GM13976 (cell line): ENCODE data around the gene PACS2.

Experiments used
- DNase-seq: peaks from one replicate; pipeline ENCODE4 v3.0.0; 2012; ENCODE audit warnings: low spot score
- in situ Hi-C: fragments of 300-500 bp; cut with MboI; formaldehyde crosslinking; loops from one replicate; pipeline ENCODE4 v1.12.0; 2022; ENCODE audit warnings: low sequenced_read_pairs, mixed read lengths, inconsistent platforms; ENCODE audit not compliant: unreplicated experiment
- TF ChIP-seq, protein P1 (sequence below): IDR thresholded peaks from 2 replicates; pipeline ENCODE4 v1.5.1; 2012; ENCODE audit warnings: borderline replicate concordance, mild to moderate bottlenecking; ENCODE audit not compliant: insufficient read depth; ENCODE audit errors: extremely low read depth, missing control alignments, control extremely low read depth

The PACS2 gene

DNA sequence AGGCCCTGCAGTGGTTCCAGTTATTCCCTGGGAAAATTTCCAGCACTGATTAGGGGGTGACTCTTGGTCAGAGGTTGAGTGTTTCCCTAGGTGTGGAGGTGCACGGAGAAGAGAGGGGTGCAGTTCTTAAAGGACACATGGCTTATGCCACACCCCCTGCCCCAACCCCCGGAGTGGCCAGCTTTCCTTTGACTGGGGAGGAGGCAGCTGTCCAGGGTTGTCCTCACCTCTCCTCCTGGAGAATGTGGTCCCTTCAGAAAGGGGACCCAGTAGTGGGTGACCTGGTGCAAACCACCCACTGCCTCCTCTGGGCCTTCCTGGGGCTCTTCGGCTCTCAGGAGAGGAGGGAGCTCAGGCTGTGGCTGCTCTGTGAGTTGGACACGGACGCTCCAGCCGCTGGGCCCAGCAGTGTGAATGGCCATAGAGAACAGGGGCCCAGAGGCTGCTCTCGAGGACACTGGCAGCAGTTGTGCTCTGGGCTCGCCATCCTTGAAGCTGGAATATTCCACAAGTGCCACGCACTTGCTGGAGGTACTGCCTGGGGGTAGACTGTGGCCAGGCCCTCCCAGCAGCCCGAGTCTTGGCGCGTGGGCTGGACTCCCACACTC, 13.6 kb downstream of the PACS2 start:
- no peak for DNase-seq
- in situ Hi-C loops = no loop called here
- TF ChIP-seq, protein P1, sequence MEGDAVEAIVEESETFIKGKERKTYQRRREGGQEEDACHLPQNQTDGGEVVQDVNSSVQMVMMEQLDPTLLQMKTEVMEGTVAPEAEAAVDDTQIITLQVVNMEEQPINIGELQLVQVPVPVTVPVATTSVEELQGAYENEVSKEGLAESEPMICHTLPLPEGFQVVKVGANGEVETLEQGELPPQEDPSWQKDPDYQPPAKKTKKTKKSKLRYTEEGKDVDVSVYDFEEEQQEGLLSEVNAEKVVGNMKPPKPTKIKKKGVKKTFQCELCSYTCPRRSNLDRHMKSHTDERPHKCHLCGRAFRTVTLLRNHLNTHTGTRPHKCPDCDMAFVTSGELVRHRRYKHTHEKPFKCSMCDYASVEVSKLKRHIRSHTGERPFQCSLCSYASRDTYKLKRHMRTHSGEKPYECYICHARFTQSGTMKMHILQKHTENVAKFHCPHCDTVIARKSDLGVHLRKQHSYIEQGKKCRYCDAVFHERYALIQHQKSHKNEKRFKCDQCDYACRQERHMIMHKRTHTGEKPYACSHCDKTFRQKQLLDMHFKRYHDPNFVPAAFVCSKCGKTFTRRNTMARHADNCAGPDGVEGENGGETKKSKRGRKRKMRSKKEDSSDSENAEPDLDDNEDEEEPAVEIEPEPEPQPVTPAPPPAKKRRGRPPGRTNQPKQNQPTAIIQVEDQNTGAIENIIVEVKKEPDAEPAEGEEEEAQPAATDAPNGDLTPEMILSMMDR = no peak

DNA sequence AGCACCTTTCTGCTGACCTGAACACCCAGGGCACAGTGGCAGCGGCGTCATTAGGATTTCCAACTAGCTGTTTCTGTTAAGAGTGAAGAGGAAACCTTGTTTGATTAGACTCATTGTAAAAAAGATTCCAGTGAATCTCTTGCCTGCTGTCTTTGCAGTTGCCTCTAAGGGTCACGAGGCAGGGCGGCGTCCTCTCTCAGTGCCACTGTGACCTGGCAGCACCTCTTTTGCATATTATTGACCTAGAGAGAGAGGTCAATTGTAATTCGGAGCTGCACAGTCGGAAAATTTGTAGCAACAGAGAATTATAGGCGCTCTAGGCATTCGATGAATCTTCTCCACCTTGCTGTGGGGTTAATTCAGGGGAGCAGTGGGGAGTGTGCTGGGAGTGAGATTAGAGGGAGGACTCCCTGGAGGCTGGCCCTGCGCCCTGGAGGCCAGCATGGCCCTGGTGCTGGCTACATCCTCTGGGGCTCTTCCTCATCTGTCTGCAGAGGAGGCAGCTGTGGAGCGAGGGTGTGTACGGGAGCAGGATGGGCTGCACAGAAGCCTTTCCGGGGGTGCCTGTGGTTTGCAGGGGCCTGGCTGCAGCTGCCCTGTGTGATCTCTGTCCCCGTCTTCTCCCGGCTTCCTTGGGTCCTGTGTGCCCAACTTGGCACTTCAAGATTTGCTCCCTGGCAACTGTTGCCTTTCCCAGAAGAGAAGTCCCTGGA, 14.3 kb downstream of the PACS2 start:
- TF ChIP-seq, protein P1 = no peak
- DNase-seq = no peak
- in situ Hi-C loops = no loop called here

DNA sequence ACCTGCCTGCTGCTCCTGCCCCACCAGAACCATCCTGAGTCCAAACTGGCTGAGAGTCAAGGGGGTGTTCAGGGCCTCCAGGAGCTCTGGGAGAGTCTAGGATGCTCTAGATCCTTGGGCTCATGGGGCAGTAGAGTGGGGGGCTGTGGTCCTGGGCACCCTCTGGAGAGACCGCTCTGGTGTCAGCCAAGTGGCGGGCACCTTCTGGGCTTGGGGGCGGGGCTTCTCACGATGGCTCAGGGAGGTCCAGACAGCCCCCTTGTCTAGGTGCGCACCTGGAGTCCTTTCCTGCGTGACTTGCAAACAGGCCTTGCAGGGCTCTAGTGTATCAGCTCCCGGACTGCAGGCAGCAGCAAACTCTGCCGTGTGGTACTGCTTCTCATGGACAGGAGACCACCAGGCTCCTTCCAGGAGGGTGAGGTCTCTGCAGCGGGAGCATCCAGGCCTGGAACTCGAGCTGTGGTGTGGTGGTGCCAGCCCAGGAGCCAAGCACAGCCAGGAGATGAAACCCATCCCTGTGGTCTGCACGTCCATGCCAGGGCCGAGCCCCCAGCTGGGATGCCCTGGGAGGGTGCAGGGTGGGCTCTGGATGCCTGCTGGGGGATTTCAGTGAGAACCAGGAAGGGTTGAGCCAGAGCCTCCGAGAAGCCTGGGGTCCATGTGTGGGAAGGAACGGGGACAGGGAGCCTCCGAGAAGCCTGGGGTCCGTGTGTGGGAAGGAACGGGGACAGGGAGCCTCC, 15.0 kb downstream of the PACS2 start:
- in situ Hi-C loops = no loop called here
- TF ChIP-seq, protein P1 = no peak
- no peak for DNase-seq

DNA sequence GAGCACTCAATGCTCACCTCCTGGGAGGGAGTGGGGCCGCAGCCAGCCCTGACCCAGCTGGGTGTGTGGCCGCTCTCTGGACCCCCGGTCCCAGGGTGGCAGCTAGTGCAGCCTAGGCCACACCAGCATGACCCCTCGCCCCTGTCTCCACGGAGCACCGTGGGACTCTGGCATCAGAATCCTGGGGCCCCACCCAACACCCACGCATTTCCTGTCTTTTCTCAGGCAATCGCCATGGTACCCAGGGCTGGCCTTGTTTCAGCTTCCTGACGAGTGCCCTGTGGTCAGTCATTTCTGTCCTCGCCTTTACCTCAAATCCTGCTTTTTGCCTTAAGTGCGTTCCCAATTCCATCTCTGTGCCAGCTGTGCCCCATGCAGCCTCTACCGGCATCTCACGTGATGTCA, 15.9 kb downstream of the PACS2 start:
- DNase-seq = no peak
- TF ChIP-seq, protein P1 = no peak
- in situ Hi-C loops = no loop called here

DNA sequence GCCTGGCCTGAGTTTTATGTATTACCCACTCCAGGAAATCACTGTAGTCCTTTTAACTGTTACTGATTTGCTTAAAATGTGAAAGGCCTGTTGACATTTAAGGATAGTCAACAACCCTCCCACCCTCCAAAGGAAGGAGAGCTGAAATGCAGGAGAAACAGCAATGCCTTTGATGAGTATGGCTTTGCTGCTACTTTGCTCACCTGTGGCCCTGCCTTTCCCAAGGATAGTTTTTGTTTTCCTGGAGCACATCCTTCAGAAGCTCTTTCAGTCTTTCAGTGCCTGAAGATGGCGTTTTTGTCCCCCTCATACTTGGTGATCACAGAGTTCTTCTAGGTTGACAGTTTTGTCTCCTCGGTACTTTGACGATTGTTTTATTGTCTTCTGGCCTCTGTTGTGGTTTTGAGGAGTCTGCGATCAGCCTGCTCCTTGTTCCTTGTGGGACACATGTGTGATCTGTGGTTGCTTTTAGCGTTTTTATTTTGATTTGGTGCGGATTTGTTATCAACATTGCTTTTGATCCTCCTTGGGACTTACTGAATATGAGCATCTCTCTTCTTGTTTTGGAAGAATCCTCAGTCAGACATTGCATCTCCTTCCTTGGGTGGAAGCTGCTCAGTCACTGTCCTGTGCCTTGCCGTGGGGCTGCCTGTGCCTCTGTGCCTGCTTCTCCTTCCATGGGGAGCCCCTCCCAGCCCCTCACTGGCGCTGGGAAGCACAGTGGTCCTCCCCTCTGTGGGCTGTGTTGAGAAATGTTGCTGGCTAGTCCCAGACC, 17.2 kb downstream of the PACS2 start:
- TF ChIP-seq, protein P1 = no peak
- DNase-seq = no peak
- in situ Hi-C loops = no loop called here

DNA sequence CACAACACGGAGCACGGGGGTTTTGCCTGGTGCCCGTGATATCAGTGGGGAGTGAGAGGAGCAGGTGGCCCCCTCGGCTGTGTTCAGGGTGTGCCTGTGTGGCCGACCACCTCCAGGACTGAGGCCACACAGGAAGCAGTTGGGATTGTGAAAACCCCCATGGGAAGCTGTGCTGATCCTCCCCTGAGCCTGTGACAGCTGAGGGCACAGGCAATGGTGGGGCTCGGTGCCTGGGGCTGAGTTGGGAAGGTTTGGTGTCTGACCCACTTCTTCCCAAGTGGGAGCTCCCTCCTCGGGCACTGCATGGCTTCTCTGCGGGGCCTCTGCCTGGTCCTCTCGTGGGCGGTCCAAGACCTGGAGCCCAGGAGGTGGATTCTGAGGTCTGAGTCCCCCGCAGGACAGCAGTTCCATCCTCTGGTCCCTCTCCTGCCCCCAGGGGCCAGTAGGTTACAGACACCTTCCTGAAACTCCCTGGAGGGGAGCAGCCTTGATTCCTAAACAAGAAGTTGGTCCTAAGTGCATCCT, 17.9 kb downstream of the PACS2 start:
- in situ Hi-C loops = no loop called here
- TF ChIP-seq, protein P1 = no peak
- no peak for DNase-seq
